ENCODE results near the gene KCTD10. TPM values are rescaled to one million over a fixed set of nuclear protein-coding genes. Genes with fewer than 3 reads are reported as not detected.

KCTD10 gene
- total RNA-seq, 1 donor from 2014 or later: 47.4 TPM

DNA sequence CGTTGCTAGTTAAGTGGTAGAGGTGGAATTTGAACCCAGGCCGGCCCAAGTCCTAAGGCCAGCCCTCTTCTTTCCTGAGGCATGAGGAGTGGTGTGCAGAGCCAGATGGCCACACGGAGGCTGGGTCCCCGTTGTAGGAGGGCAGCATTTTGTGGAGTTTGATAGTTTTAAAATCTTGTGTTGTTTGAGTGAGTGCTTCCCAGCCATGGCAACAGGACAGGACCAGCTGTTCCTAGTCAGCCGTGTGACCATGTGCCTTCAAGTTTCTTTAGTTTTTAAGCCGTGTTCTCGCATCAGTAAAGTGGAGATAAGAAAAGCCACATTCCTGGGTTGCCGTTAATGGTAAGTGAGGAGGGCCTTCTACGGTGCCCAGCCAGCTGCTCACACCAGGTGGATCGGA is 44.7 kb upstream of the KCTD10 start:
- Mint-ChIP-seq H3K4me3 (no peak overlapping the region), H3K27me3 (no peaks in the 10 kb centered on the region), H3K27ac (no peak overlapping the region), H3K36me3 (peaks cover 21% of the 10 kb centered on the region), H3K9me3 (no peaks in the 10 kb centered on the region), H3K4me1 (ENCODE audit: unreplicated experiment) (peaks cover 6% of the 10 kb centered on the region)
- TF ChIP-seq, protein P1, sequence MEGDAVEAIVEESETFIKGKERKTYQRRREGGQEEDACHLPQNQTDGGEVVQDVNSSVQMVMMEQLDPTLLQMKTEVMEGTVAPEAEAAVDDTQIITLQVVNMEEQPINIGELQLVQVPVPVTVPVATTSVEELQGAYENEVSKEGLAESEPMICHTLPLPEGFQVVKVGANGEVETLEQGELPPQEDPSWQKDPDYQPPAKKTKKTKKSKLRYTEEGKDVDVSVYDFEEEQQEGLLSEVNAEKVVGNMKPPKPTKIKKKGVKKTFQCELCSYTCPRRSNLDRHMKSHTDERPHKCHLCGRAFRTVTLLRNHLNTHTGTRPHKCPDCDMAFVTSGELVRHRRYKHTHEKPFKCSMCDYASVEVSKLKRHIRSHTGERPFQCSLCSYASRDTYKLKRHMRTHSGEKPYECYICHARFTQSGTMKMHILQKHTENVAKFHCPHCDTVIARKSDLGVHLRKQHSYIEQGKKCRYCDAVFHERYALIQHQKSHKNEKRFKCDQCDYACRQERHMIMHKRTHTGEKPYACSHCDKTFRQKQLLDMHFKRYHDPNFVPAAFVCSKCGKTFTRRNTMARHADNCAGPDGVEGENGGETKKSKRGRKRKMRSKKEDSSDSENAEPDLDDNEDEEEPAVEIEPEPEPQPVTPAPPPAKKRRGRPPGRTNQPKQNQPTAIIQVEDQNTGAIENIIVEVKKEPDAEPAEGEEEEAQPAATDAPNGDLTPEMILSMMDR (conservative IDR thresholded peaks at IDR 0.05): no peak
- DNase-seq (ENCODE audit: extremely low spot score, unreplicated experiment): no peak

DNA sequence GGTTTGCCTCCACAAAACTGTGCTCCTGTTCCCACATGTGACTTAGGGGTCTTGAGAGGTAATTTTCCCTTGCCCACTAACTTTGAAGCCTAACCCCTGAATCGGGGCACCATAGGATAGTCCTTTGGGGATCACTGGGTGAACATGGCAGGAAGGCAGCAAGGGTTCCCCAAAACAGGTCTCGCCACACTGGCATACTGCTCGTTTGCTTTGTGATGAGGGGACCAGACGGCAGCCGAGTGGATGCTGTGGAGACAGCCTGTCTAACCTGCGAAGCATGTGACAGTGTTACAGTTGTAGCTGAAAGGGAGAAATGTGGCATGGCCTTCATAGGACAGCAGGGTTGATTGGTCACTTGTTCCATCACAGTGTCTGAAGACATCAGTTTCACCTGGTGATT is 42.7 kb upstream of the KCTD10 start:
- TF ChIP-seq, protein P1 (conservative IDR thresholded peaks at IDR 0.05): no peak
- no peaks in the 10 kb centered on the region for H3K9me3 Mint-ChIP-seq
- no peak overlapping the region for H3K4me3 Mint-ChIP-seq
- no peaks in the 10 kb centered on the region for H3K27me3 Mint-ChIP-seq
- no peak for DNase-seq (ENCODE audit: extremely low spot score, unreplicated experiment)
- peaks cover 6% of the 10 kb centered on the region for H3K4me1 Mint-ChIP-seq (ENCODE audit: unreplicated experiment)
- H3K36me3 Mint-ChIP-seq: peaks cover 19% of the 10 kb centered on the region
- H3K27ac Mint-ChIP-seq: no peak overlapping the region

DNA sequence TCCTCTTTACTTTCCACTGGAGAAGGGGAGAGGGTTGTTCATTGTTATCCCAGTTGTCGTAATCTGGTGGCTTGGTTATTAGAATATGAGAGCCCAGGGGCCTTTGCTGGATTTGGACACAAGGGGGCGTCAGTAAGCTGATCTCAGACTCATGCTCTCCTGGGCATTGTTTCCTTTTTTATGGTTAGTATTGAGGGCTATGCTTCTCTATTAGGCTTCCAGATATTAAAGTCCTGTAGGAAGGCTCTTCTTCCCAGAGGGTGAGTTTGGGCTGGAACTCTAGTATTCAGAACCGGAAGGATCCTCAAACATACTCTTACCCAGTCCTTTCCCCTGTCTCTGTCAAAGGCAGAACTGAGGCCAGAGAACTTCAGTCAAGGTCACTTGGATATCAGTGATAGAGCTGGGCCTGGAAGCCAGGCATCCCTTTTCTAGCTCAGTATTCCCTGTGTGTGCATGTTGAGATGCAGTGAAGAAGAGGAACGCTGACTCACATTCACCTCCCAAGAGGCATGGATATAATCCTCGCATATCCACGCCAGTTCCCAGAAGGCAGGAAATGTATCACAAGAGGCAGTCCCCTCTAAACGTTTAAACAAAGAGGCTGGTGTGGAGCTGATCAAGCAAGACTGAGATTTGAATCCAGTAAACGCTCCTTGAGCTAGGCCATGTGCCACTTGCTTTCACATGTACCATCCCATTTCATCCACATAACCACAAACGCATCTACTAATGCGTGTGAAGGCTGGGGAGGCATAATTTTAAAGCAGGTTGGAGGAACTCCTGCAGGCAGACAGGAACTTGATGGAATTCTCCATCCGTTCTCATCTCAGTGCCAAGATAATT is 41.9 kb upstream of the KCTD10 start:
- TF ChIP-seq, protein P1 (conservative IDR thresholded peaks at IDR 0.05): peak; percentile 94
- H3K27ac Mint-ChIP-seq: peak overlapping the region; percentile 42
- DNase-seq (ENCODE audit: extremely low spot score, unreplicated experiment): no peak
- H3K9me3 Mint-ChIP-seq: no peaks in the 10 kb centered on the region
- no peaks in the 10 kb centered on the region for H3K27me3 Mint-ChIP-seq
- H3K36me3 Mint-ChIP-seq: peaks cover 19% of the 10 kb centered on the region
- no peak overlapping the region for H3K4me3 Mint-ChIP-seq
- H3K4me1 Mint-ChIP-seq (ENCODE audit: unreplicated experiment): peaks cover 6% of the 10 kb centered on the region

DNA sequence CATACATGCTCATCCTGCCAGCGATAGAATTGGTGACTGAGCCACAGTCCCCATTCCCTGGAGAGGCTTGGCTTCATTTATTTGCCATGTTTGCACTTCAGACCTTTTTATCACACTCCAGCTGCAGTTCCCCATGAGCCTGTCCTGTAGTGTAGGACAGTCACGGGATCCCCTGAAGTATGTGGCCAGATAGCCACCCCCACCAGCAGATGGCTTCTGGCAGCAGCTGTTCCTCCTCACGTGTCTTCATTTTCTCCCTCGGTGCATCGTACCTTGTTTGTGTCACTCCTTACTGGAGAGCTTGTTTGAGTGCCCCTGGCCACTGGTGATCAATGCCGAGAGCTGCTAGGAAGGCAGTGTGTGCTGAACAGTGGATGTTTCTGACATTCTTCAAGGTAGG is 40.5 kb upstream of the KCTD10 start:
- no peak overlapping the region for H3K27ac Mint-ChIP-seq
- H3K9me3 Mint-ChIP-seq: no peaks in the 10 kb centered on the region
- TF ChIP-seq, protein P1 (conservative IDR thresholded peaks at IDR 0.05): no peak
- H3K27me3 Mint-ChIP-seq: no peaks in the 10 kb centered on the region
- H3K4me1 Mint-ChIP-seq (ENCODE audit: unreplicated experiment): peaks cover 6% of the 10 kb centered on the region
- peaks cover 19% of the 10 kb centered on the region for H3K36me3 Mint-ChIP-seq
- H3K4me3 Mint-ChIP-seq: no peak overlapping the region
- no peak for DNase-seq (ENCODE audit: extremely low spot score, unreplicated experiment)

DNA sequence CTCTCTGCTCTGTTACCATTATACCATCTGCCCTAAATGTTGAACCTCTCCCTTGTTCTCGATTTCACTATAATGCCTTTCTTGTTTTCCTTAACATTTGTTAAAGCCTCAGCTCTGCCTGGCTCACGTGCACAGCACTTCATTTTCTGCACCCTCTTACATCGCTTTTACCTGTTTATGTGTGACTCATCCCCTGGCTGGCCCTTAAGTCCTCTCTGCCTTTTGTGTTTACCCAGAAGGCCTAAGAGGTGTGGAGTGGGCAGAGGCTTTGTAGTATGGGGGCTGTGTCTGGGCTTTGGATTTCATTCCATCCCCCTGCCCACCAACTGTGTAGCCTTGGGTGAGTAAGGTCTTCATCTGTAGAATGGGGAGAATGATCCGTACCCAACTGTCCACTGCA is 36.9 kb upstream of the KCTD10 start:
- peaks cover 5% of the 10 kb centered on the region for H3K4me1 Mint-ChIP-seq (ENCODE audit: unreplicated experiment)
- no peak overlapping the region for H3K27ac Mint-ChIP-seq
- TF ChIP-seq, protein P1 (conservative IDR thresholded peaks at IDR 0.05): no peak
- H3K36me3 Mint-ChIP-seq: peaks cover 22% of the 10 kb centered on the region
- H3K27me3 Mint-ChIP-seq: no peaks in the 10 kb centered on the region
- no peak overlapping the region for H3K4me3 Mint-ChIP-seq
- H3K9me3 Mint-ChIP-seq: no peaks in the 10 kb centered on the region
- DNase-seq (ENCODE audit: extremely low spot score, unreplicated experiment): no peak

Measured in type B pancreatic cell (in vitro differentiated cells).